IMR-90 (cell line): ENCODE results near the gene COPS7A. TPM values are rescaled to one million over a fixed set of nuclear protein-coding genes. Genes with fewer than 3 reads are reported as not detected.

ENCODE experiments used
- ATAC-seq: fragments of 200-7000 bp; cut with Tn5 transposase; 2 replicates; pipeline ENCODE4 v1.9.1; 2020; ENCODE audit warnings: low read depth, mild to moderate bottlenecking, moderate library complexity
- BruUV-seq: library from RNA; stranded (reverse); fragments of 400-500 nt; replicated peaks from 2 replicates; lab custom pipeline; 2021; lab: Mats Ljungman, UMichigan
- CTCF ChIA-PET: fragments of 300-600 bp; formaldehyde crosslinking; extraction: SDS; loops from one replicate; lab custom pipeline; 2021; ENCODE audit warnings: antibody characterized with exemption; lab: Yijun Ruan, JAX
- POLR2A ChIA-PET: fragments of 300-600 bp; sonication (Branson Sonifier 250); formaldehyde crosslinking; loops from one replicate; lab custom pipeline; 2022; ENCODE audit warnings: antibody characterized with exemption; ENCODE audit not compliant: unreplicated experiment; lab: Charles Lee
- DNase-seq: peaks from one replicate; pipeline ENCODE4 v3.0.0; 2013
- H2AFZ ChIP-seq: replicated peaks from 2 replicates; pipeline ENCODE3; 2013; ENCODE audit warnings: low read length, mild to moderate bottlenecking; ENCODE audit not compliant: poor library complexity
- H2AK5ac ChIP-seq: 2 replicates; pipeline ENCODE4 v1.6.1; 2013; ENCODE audit warnings: low read depth, low read length, inconsistent platforms
- H2AK9ac ChIP-seq: replicated peaks from 2 replicates; pipeline ENCODE3; 2013; ENCODE audit warnings: mild to moderate bottlenecking, low read depth, low read length, moderate library complexity; ENCODE audit not compliant: poor library complexity
- H2BK120ac ChIP-seq: 2 replicates; pipeline ENCODE4 v1.6.1; 2013; ENCODE audit warnings: low read depth, low read length, inconsistent platforms
- H2BK15ac ChIP-seq: 3 replicates; pipeline ENCODE4 v1.6.1; 2013; ENCODE audit warnings: low read depth, low read length, inconsistent platforms
- H2BK20ac ChIP-seq: 2 replicates; pipeline ENCODE4 v1.6.1; 2013; ENCODE audit warnings: low read depth, mild to moderate bottlenecking, inconsistent platforms, low read length, moderate library complexity
- H2BK5ac ChIP-seq: 2 replicates; pipeline ENCODE4 v1.6.1; 2013; ENCODE audit warnings: mild to moderate bottlenecking, low read depth, low read length, inconsistent platforms; ENCODE audit not compliant: poor library complexity, severe bottlenecking
- H3K14ac ChIP-seq: replicated peaks from 2 replicates; pipeline ENCODE4 v1.6.1; 2013; ENCODE audit warnings: low read depth, low read length, inconsistent platforms
- H3K18ac ChIP-seq: 2 replicates; pipeline ENCODE4 v1.6.1; 2013; ENCODE audit warnings: low read depth, low read length, control low read depth
- H3K23ac ChIP-seq: 2 replicates; pipeline ENCODE4 v1.6.1; 2013; ENCODE audit warnings: low read depth, low read length, inconsistent platforms
- H3K27ac ChIP-seq: 2 replicates; pipeline ENCODE4 v1.5.1; 2013; ENCODE audit warnings: mild to moderate bottlenecking, control low read depth, low read length; ENCODE audit not compliant: insufficient read depth
- H3K27me3 ChIP-seq: 2 replicates; pipeline ENCODE4 v1.6.1; 2013; ENCODE audit warnings: low read length; ENCODE audit not compliant: control insufficient read depth, insufficient read depth
- H3K36me3 ChIP-seq: 2 replicates; pipeline ENCODE4 v1.6.1; 2013; ENCODE audit warnings: low read length, mixed read lengths; ENCODE audit not compliant: control insufficient read depth, insufficient read depth
- H3K4ac ChIP-seq: 2 replicates; pipeline ENCODE4 v1.6.1; 2013; ENCODE audit warnings: low read depth, low read length, inconsistent platforms
- H3K4me1 ChIP-seq: 2 replicates; pipeline ENCODE4 v1.6.1; 2013; ENCODE audit warnings: low read length, mixed read lengths; ENCODE audit not compliant: control insufficient read depth, insufficient read depth
- H3K4me2 ChIP-seq: 2 replicates; pipeline ENCODE4 v1.6.1; 2013; ENCODE audit warnings: low read depth, mild to moderate bottlenecking, control low read depth, low read length, moderate library complexity
- H3K4me3 ChIP-seq: 2 replicates; pipeline ENCODE4 v1.5.1; 2013; ENCODE audit warnings: low read depth, mild to moderate bottlenecking, control low read depth, low read length, moderate library complexity; ENCODE audit not compliant: insufficient read depth
- H3K56ac ChIP-seq: 2 replicates; pipeline ENCODE4 v1.6.1; 2013; ENCODE audit warnings: low read length, inconsistent platforms; ENCODE audit not compliant: insufficient read depth; ENCODE audit errors: extremely low read depth
- H3K79me1 ChIP-seq, 2 experiments: 2 replicates each; pipeline ENCODE4 v1.6.1; 2013; ENCODE audit warnings: low read length in 2 of 2, inconsistent platforms in 1 of 2, low read depth in 1 of 2
- H3K9ac ChIP-seq: 2 replicates; pipeline ENCODE4 v1.6.1; 2013; ENCODE audit warnings: low read depth, low read length, control low read depth
- H3K9me1 ChIP-seq: 2 replicates; pipeline ENCODE4 v1.6.1; 2013; ENCODE audit warnings: low read length, inconsistent platforms; ENCODE audit not compliant: insufficient read depth
- H3K9me3 ChIP-seq: 2 replicates; pipeline ENCODE4 v1.6.1; 2013; ENCODE audit warnings: low read length; ENCODE audit not compliant: control insufficient read depth, insufficient read depth
- H4K20me1 ChIP-seq: 2 replicates; pipeline ENCODE4 v1.6.1; 2013; ENCODE audit warnings: low read length, inconsistent platforms; ENCODE audit not compliant: insufficient read depth
- H4K5ac ChIP-seq: 2 replicates; pipeline ENCODE4 v1.6.1; 2013; ENCODE audit warnings: mild to moderate bottlenecking, low read depth, low read length, control low read depth
- H4K8ac ChIP-seq, 2 experiments: 2 replicates each; pipeline ENCODE4 v1.6.1; 2013; ENCODE audit warnings: low read depth in 2 of 2, low read length in 2 of 2, control low read depth in 1 of 2, inconsistent platforms in 1 of 2
- H4K91ac ChIP-seq: 2 replicates; pipeline ENCODE4 v1.6.1; 2013; ENCODE audit warnings: low read depth, low read length, inconsistent platforms; ENCODE audit not compliant: insufficient read depth
- CEBPB ChIP-seq: IDR thresholded peaks from 2 replicates; pipeline ENCODE4 v1.6.1; 2012; ENCODE audit warnings: low read depth, low read length, improper control_type of control experiment
- ELK1 ChIP-seq: fragments of 150-350 bp; IDR thresholded peaks from 2 replicates; pipeline ENCODE4 v1.6.1; 2016; ENCODE audit warnings: low read depth, mild to moderate bottlenecking, low read length, moderate library complexity, borderline replicate concordance
- MAZ ChIP-seq: IDR thresholded peaks from 2 replicates; pipeline ENCODE4 v1.6.1; 2012; ENCODE audit warnings: low read depth, mild to moderate bottlenecking, low read length, improper control_type of control experiment, moderate library complexity, borderline replicate concordance
- NFE2L2 ChIP-seq: fragments of 150-350 bp; IDR thresholded peaks from 2 replicates; pipeline ENCODE4 v1.6.1; 2016; ENCODE audit warnings: low read depth, mild to moderate bottlenecking, low read length
- RAD21 ChIP-seq: IDR thresholded peaks from 2 replicates; pipeline ENCODE4 v1.6.1; 2012; ENCODE audit warnings: low read length, improper control_type of control experiment
- RCOR1 ChIP-seq: IDR thresholded peaks from 2 replicates; pipeline ENCODE4 v1.6.1; 2012; ENCODE audit warnings: mild to moderate bottlenecking, low read length, improper control_type of control experiment; ENCODE audit not compliant: insufficient replicate concordance
- RFX5 ChIP-seq: IDR thresholded peaks from 2 replicates; pipeline ENCODE4 v1.8.0; 2012; ENCODE audit warnings: low read depth, mild to moderate bottlenecking, low read length, moderate library complexity
- SMC3 ChIP-seq: fragments of 150-350 bp; IDR thresholded peaks from 2 replicates; pipeline ENCODE4 v1.6.1; 2016; ENCODE audit warnings: low read depth, mild to moderate bottlenecking, antibody characterized with exemption, low read length, moderate library complexity
- USF2 ChIP-seq: fragments of 150-350 bp; IDR thresholded peaks from 2 replicates; pipeline ENCODE4 v1.6.1; 2017; ENCODE audit warnings: mild to moderate bottlenecking, antibody characterized with exemption, low read length, low read depth
- whole genome bisulfite sequencing, 2 experiments: methylation state at CpG; one replicate each; pipeline versions ENCODE4 v1.1.5 to v1.1.7; 2013; ENCODE audit warnings: missing lambda C conversion rate in 2 of 2; ENCODE audit not compliant: insufficient read length in 1 of 2; ENCODE audit errors: extremely low coverage in 2 of 2; 5-methylcytosine and 5-hydroxymethylcytosine counted together
- dilution Hi-C: fragments of 300-500 bp; cut with HindIII; formaldehyde crosslinking; loops from one replicate; pipeline ENCODE4 v1.14.3; 2018; ENCODE audit warnings: low sequenced_read_pairs; ENCODE audit not compliant: unreplicated experiment
- in situ Hi-C: fragments of 300-500 bp; cut with MboI; formaldehyde crosslinking; loops from 3 replicates; pipeline ENCODE4 v1.14.3; 2019; ENCODE audit warnings: low sequenced_read_pairs, inconsistent platforms, mixed read lengths
- intact Hi-C: fragments of 100-400 bp; cut with micrococcal nuclease; formaldehyde crosslinking; loops from 2 replicates; pipeline ENCODE4 v1.10.0; 2022
- polyA plus RNA-seq, 3 experiments: library from polyadenylated mRNA; depleted of rRNA; stranded (reverse); fragments of >200 nt; gene quantifications; 2 replicates each; pipeline ENCODE4 v1.2.3, GENCODE V29; 2012; ENCODE audit warnings: low replicate concordance in 1 of 3
- total RNA-seq: library from RNA; depleted of rRNA; stranded (reverse); fragments of >200 nt; gene quantifications from 2 replicates; pipeline ENCODE4 v1.2.3, GENCODE V29; 2012

The COPS7A gene
- total and polyA plus RNA-seq, 2 of the 4 experiments (the other 2 are of a cell fraction) = 58.8 to 135 TPM

- dilution Hi-C loops = no loop called here
- Histone ChIP-seq H2AK5ac (no peak overlapping the region), H3K4me3 (no peak overlapping the region), H3K4me2 (no peak overlapping the region), H3K9ac (no peak overlapping the region), H2AFZ (no peak overlapping the region), H3K18ac (no peak overlapping the region), H3K79me1 (peaks cover 0 to 7% of the 10 kb centered on the region in 2 experiments; a peak in 1 of 4 replicates), H2AK9ac (no peak overlapping the region), H3K56ac (no peak overlapping the region), H3K9me1 (no peaks in the 10 kb centered on the region), H4K8ac (no peak overlapping the region), H3K27ac (no peak overlapping the region), H4K20me1 (no peaks in the 10 kb centered on the region), H4K5ac (no peak overlapping the region), H3K27me3 (no peaks in the 10 kb centered on the region), H2BK20ac (no peak overlapping the region), H3K14ac (no peak overlapping the region), H3K9me3 (no peaks in the 10 kb centered on the region), H4K91ac (no peak overlapping the region), H3K4me1 (no peaks in the 10 kb centered on the region), H2BK5ac (no peak overlapping the region), H3K23ac (no peak overlapping the region), H2BK120ac (no peak overlapping the region), H3K4ac (no peak overlapping the region), H3K36me3 (peaks cover 24% of the 10 kb centered on the region), H2BK15ac (no peak overlapping the region)
- no peak for ATAC-seq
- BruUV-seq = no TSS peak
- WGBS, 2 experiments = 92% methylated on average over 2 of the region's 10 CpGs; no CpG with 5 or more reads in 1 of the 2 experiments
- in situ Hi-C loops = no loop called here
- DNase-seq = no peak
- intact Hi-C loops = loop anchor here (1.0 kb wide), 2 partner anchors 45 to 91 kb away; no protein-coding TSS in a partner anchor
- TF ChIP-seq RCOR1 (no peak), RFX5 (no peak), MAZ (no peak), ELK1 (no peak), USF2 (no peak), CEBPB (no peak), RAD21 (no peak), SMC3 (no peak), NFE2L2 (no peak)
- ChIA-PET POLR2A (interaction anchor here (0.6 to 1.0 kb wide), 2 partner anchors 11 to 31 kb away, joined by 3 to 4 read pairs; partner anchors contain the start of gene COPS7A), CTCF (interaction anchor here (0.5 to 0.6 kb wide), 2 partner anchors 10 to 74 kb away, joined by 3 read pairs; no protein-coding TSS in a partner anchor)
Measured at GRCh38 chr12:6734506-6735387, 10.9 kb downstream of the COPS7A start.
